AG09309 (cell line): ENCODE results near the gene COL23A1.

ENCODE experiments used
- DNase-seq: peaks from one replicate; pipeline ENCODE4 v3.0.0-alpha.2; 2010; ENCODE audit warnings: low read depth
- H3K4me3 ChIP-seq: 2 replicates; pipeline ENCODE4 v1.5.1; 2011; ENCODE audit warnings: mild to moderate bottlenecking, low read depth, low read length, moderate library complexity; ENCODE audit not compliant: control insufficient read depth
- TF ChIP-seq, protein P1 (sequence below): IDR thresholded peaks from 2 replicates; pipeline ENCODE4 v1.5.1; 2011; ENCODE audit warnings: mild to moderate bottlenecking, low read depth, low read length, inconsistent platforms; ENCODE audit not compliant: insufficient read depth, control insufficient read depth; ENCODE audit errors: missing control alignments

Gene COL23A1

DNA sequence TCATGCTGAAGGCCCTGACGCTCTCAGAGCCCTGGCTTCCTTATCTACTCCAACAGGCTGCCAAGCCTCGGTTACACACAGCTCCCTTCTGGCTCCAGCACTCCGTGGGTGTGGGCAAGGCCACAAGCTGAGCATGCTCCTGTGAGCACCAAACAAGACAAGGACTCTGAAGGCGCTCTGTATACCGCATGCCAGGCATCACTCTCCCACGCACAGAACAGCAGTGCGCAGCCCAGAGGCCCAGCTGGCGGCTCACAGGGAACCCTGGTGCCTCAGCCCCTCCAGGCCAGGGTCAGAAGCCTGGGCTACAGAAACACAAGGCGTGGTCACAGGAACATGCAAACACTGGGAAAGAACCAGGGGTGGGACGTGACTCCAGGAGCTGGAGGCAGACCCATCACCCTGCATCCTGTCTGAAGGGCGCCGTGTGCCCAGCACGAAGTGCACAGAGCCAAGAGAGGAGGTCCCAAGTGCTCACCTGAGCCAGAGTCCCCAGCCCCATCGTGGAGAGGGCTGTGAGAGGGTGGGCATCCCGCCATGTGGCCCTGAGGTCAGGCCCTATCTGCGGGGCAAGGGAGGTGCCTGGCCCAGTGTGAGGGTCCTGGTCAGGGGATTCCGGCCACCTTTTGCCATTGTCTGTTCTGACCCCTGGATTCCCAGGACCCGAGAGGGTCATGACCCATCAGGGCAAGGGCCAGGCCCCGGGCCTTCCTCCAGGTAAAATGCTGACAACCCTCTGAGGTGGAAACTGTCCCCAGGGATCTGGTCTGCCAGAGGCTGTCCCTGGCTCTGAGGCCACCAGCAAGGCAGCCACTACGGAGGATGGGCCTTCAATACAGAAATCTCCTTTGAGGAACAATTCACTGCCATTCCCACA, 54.7 kb downstream of the COL23A1 start:
- TF ChIP-seq, protein P1, sequence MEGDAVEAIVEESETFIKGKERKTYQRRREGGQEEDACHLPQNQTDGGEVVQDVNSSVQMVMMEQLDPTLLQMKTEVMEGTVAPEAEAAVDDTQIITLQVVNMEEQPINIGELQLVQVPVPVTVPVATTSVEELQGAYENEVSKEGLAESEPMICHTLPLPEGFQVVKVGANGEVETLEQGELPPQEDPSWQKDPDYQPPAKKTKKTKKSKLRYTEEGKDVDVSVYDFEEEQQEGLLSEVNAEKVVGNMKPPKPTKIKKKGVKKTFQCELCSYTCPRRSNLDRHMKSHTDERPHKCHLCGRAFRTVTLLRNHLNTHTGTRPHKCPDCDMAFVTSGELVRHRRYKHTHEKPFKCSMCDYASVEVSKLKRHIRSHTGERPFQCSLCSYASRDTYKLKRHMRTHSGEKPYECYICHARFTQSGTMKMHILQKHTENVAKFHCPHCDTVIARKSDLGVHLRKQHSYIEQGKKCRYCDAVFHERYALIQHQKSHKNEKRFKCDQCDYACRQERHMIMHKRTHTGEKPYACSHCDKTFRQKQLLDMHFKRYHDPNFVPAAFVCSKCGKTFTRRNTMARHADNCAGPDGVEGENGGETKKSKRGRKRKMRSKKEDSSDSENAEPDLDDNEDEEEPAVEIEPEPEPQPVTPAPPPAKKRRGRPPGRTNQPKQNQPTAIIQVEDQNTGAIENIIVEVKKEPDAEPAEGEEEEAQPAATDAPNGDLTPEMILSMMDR = no peak
- no peak overlapping the region for H3K4me3 ChIP-seq
- no peak for DNase-seq

DNA sequence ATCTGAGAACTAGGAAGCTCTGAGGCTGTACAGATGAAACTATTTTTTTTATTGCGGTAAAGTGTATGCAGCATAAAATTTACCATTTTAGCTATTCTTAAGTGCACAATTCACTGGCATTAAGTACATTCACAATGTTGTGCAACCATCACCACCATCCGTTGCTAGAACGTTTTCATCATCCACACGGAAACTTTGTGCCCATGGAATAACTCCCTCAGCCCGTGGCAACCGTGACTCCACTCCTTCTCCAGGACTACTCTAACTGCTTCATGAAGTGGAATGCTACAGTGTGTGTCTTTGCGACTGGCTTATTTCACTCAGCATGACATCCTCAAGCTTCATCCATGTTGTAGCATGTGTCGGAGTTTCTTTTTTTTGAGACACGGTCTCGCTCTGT, 57.1 kb downstream of the COL23A1 start:
- H3K4me3 ChIP-seq = no peak overlapping the region
- no peak for DNase-seq
- TF ChIP-seq, protein P1 = no peak

DNA sequence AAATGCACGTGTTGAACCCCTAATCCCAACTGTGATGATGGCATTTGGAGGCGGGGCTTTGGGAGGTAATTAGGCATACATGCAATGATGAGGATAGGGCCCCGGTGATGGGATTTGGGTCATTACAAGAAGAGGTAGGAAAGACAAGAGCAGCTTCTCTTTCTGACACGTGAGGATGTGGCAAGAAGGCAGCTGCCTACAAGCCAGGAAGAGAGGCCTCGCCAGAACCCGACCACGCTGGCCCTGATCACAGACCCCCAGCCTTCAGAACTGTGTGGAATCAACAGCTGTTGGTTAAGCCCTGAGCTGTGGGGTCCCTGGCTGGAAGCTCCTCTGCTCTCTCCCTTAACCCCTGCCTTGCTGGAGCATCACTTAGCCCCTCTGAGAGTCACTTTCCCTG, 57.5 kb downstream of the COL23A1 start:
- TF ChIP-seq, protein P1 = no peak
- no peak for DNase-seq
- no peak overlapping the region for H3K4me3 ChIP-seq

DNA sequence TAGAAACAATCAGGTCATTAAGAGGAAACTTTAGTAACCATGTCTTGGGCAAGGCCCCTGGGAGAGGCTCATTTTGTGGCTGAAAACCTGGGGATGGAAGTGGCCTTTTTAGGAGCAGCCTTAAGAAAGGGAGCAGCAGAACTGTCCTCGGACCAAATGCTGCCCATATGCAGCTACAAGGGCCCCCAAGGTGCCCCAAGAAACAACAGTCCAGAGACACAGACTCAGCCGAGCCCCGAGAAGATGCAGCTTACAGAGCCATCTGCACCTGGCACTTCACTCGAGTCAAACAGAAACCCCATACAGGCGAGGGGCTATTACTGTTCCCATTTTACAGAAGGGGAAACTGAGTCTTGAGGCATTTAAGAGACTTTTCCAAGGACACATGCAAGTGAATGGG, 58.0 kb downstream of the COL23A1 start:
- H3K4me3 ChIP-seq = no peak overlapping the region
- DNase-seq = no peak
- TF ChIP-seq, protein P1 = no peak

DNA sequence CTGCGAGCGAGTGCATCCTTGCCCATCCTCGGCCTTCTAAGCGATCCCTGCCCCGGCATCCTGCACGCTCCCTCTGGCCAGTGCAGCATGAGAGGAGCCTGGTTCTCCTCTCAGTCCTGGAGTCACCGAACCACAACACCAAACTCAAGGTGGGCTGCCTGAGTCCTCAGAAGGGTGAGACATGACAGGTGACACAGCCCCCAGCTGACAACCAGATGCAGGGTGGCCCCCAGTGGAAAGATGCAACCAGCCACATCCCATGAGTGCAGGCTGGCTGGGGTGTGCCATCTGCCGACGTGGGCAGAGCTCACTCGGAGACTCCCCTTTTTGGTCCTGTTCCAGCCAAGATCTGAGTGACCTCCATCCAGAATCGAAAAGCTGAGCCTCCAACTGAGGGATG, 58.4 kb downstream of the COL23A1 start:
- TF ChIP-seq, protein P1 = no peak
- no peak overlapping the region for H3K4me3 ChIP-seq
- no peak for DNase-seq

DNA sequence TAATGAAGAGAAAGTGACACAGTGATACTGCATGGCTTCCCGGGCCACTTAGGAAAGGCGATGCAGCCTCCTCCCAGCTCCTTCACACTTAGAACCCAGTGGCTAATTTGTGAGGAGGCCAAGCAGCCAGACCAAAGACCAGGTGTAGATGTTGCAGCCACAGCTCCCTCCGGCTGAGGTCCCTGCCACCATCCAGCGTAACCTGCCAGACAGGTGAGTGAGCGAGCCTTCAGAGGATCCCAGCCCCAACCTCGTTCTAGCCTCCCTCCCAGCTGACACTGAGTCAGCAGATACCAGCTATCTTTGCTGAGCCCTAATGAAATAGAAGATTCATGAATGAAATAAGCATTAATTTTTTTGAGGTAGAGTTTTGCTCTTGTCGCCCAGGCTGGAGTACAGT, 59.7 kb downstream of the COL23A1 start:
- H3K4me3 ChIP-seq = no peak overlapping the region
- DNase-seq = no peak
- TF ChIP-seq, protein P1 = no peak
